ENCODE results near the gene MEIKIN.

- no peak for TF ChIP-seq TEAD4 (IDR thresholded peaks at IDR 0.05)
- TF ChIP-seq MAX (IDR thresholded peaks at IDR 0.05): no peak
- no peak for TF ChIP-seq EGR1 (IDR thresholded peaks at IDR 0.05)
These were observed 2.0 kb upstream of the MEIKIN start for GRCh38 chr5:131947445-131947844.

All from Ishikawa (cell line).